ENCODE measurements around the gene CATSPERE. TPM values are rescaled to one million over a fixed set of nuclear protein-coding genes. Genes with fewer than 3 reads are reported as not detected.

The CATSPERE gene
- polyA plus RNA-seq, 1 experiment, result 0.36 TPM

GRCh38 chr1:244429818-244430217, 31.3 kb upstream of the CATSPERE start:
- TF ChIP-seq CTCF (IDR thresholded peaks at IDR 0.05; ENCODE audit: low read depth, low read length), result no peak
- H3K27me3 ChIP-seq (ENCODE audit: control insufficient read depth, insufficient read depth, low read length), result no peaks in the 10 kb centered on the region
- ChIA-PET POLR2A (no interaction called here), CTCF (no interaction called here)
- DNase-seq (ENCODE audit: low read depth, low spot score), result no peak
- H3K4me3 ChIP-seq (ENCODE audit: low read depth, low read length), result no peak overlapping the region
- no peaks in the 10 kb centered on the region for H3K9me3 ChIP-seq (ENCODE audit: control insufficient read depth, insufficient read depth, low read length)
- no peak overlapping the region for H3K27ac ChIP-seq (ENCODE audit: low read depth, low read length)

- H3K27ac ChIP-seq (ENCODE audit: low read depth, low read length), result no peak overlapping the region
- no peaks in the 10 kb centered on the region for H3K9me3 ChIP-seq (ENCODE audit: control insufficient read depth, insufficient read depth, low read length)
- ChIA-PET POLR2A (no interaction called here), CTCF (interaction anchor here (1.5 kb wide), 1 partner anchor 16 kb away, joined by 3 read pairs; no protein-coding TSS in a partner anchor)
- no peaks in the 10 kb centered on the region for H3K27me3 ChIP-seq (ENCODE audit: control insufficient read depth, insufficient read depth, low read length)
- TF ChIP-seq CTCF (IDR thresholded peaks at IDR 0.05; ENCODE audit: low read depth, low read length), result no peak
- no peak overlapping the region for H3K4me3 ChIP-seq (ENCODE audit: low read depth, low read length)
- no peak for DNase-seq (ENCODE audit: low read depth, low spot score)
Observed at GRCh38 chr1:244431166-244431565, 29.9 kb upstream of the CATSPERE start.

GRCh38 chr1:244435562-244436205, 25.4 kb upstream of the CATSPERE start:
- Histone ChIP-seq H3K27me3 (ENCODE audit: control insufficient read depth, insufficient read depth, low read length) (no peaks in the 10 kb centered on the region), H3K9me3 (ENCODE audit: control insufficient read depth, insufficient read depth, low read length) (no peaks in the 10 kb centered on the region), H3K27ac (ENCODE audit: low read depth, low read length) (peak overlapping the region; percentile 79), H3K4me3 (ENCODE audit: low read depth, low read length) (no peak overlapping the region)
- CTCF ChIA-PET, result interaction anchor here (0.6 kb wide), 1 partner anchor 170 kb away, joined by 3 read pairs; no protein-coding TSS in a partner anchor
- POLR2A ChIA-PET, result interaction anchor here (0.6 to 1.0 kb wide), 2 partner anchors 10 to 1165 kb away, joined by 3 read pairs; no protein-coding TSS in a partner anchor
- no peak for DNase-seq (ENCODE audit: low read depth, low spot score)
- TF ChIP-seq CTCF (IDR thresholded peaks at IDR 0.05; ENCODE audit: low read depth, low read length), result no peak

GRCh38 chr1:244436336-244437085, 24.6 kb upstream of the CATSPERE start:
- TF ChIP-seq CTCF (IDR thresholded peaks at IDR 0.05; ENCODE audit: low read depth, low read length), result no peak
- no peaks in the 10 kb centered on the region for H3K9me3 ChIP-seq (ENCODE audit: control insufficient read depth, insufficient read depth, low read length)
- no peak overlapping the region for H3K4me3 ChIP-seq (ENCODE audit: low read depth, low read length)
- H3K27me3 ChIP-seq (ENCODE audit: control insufficient read depth, insufficient read depth, low read length), result no peaks in the 10 kb centered on the region
- CTCF ChIA-PET, result interaction anchor here (0.6 to 1.1 kb wide), 2 partner anchors 53 to 62 kb away, joined by 3 to 6 read pairs; no protein-coding TSS in a partner anchor
- POLR2A ChIA-PET, result interaction anchor here (0.6 to 1.0 kb wide), 2 partner anchors 9 to 1166 kb away, joined by 3 read pairs; no protein-coding TSS in a partner anchor
- no peak for DNase-seq (ENCODE audit: low read depth, low spot score)
- peak overlapping the region; percentile 66 for H3K27ac ChIP-seq (ENCODE audit: low read depth, low read length)

GRCh38 chr1:244437086-244437468, 24.0 kb upstream of the CATSPERE start:
- no peak for TF ChIP-seq CTCF (IDR thresholded peaks at IDR 0.05; ENCODE audit: low read depth, low read length)
- CTCF ChIA-PET, result interaction anchor here (0.6 to 1.1 kb wide), 2 partner anchors 53 to 63 kb away, joined by 3 to 6 read pairs; no protein-coding TSS in a partner anchor
- H3K9me3 ChIP-seq (ENCODE audit: control insufficient read depth, insufficient read depth, low read length), result no peaks in the 10 kb centered on the region
- H3K27me3 ChIP-seq (ENCODE audit: control insufficient read depth, insufficient read depth, low read length), result no peaks in the 10 kb centered on the region
- POLR2A ChIA-PET, result no interaction called here
- no peak for DNase-seq (ENCODE audit: low read depth, low spot score)
- no peak overlapping the region for H3K4me3 ChIP-seq (ENCODE audit: low read depth, low read length)
- H3K27ac ChIP-seq (ENCODE audit: low read depth, low read length), result no peak overlapping the region
